GM23338 (cell line): ENCODE results near the gene ENTPD6. TPM values are rescaled to one million over a fixed set of nuclear protein-coding genes. Genes with fewer than 3 reads are reported as not detected.

ENCODE experiments used
- polyA plus RNA-seq: library from polyadenylated mRNA; unstranded; fragments of >200 nt; fragmentation: Nextera tagmentation; extraction: Ambion mirVana; gene quantifications from 2 replicates; pipeline ENCODE4 v1.2.1, GENCODE V29; 2016
- small RNA-seq: library from RNA; depleted of rRNA; stranded (forward); fragments of <200 nt; gene quantifications from one replicate; pipeline ENCODE3, GENCODE V24; 2014; ENCODE audit warnings: low replicate concordance
- total RNA-seq: library from RNA; depleted of rRNA; stranded (reverse); fragments of >200 nt; shearing (Covaris generic); gene quantifications from 2 replicates; pipeline ENCODE4 v1.2.3, GENCODE V29; 2014; rRNA removed

ENTPD6 gene
- total and polyA plus RNA-seq, 2 experiments from 2014 or later, result 19.3 to 45.9 TPM

Small RNAs within 50 kb of the gene (small RNA-seq; reads per million reads assigned to genes)
- gene AL035252.4 (not detected), gene AL121772.2 (not detected), gene RF00019 (not detected)

Other genes starting within 250 kb of the ENTPD6 start
- gene CST7, start 246.4 kb upstream of the ENTPD6 start, total RNA-seq, result not detected in 2 replicates
- not detected in 2 replicates for gene CST7, start 246.4 kb upstream of the ENTPD6 start, polyA plus RNA-seq
- gene APMAP, start 203.0 kb upstream of the ENTPD6 start, total RNA-seq, result 70.8 and 72.3 TPM in 2 replicates
- 31.7 and 32.0 TPM in 2 replicates for gene APMAP, start 203.0 kb upstream of the ENTPD6 start, polyA plus RNA-seq
- gene ACSS1, start 137.6 kb upstream of the ENTPD6 start, total RNA-seq, result 2.7 and 4.1 TPM in 2 replicates
- 1.1 and 1.3 TPM in 2 replicates for gene ACSS1, start 137.6 kb upstream of the ENTPD6 start, polyA plus RNA-seq
- gene VSX1, start 113.6 kb upstream of the ENTPD6 start, total RNA-seq, result 0.16 and 0.73 TPM in 2 replicates
- not detected in 2 replicates for gene VSX1, start 113.6 kb upstream of the ENTPD6 start, polyA plus RNA-seq
- gene PYGB, start 52.4 kb downstream of the ENTPD6 start, total RNA-seq, result 61.9 and 64.0 TPM in 2 replicates
- gene PYGB, start 52.4 kb downstream of the ENTPD6 start, polyA plus RNA-seq, result 15.6 and 15.9 TPM in 2 replicates
- gene ABHD12, start 195.1 kb downstream of the ENTPD6 start, total RNA-seq, result 57.8 and 63.8 TPM in 2 replicates
- 40.2 and 40.8 TPM in 2 replicates for gene ABHD12, start 195.1 kb downstream of the ENTPD6 start, polyA plus RNA-seq
- gene GINS1, start 212.0 kb downstream of the ENTPD6 start, total RNA-seq, result 62.5 and 65.4 TPM in 2 replicates
- 31.7 and 32.0 TPM in 2 replicates for gene GINS1, start 212.0 kb downstream of the ENTPD6 start, polyA plus RNA-seq